ENCODE results near the gene C2orf80.
"Not testable (repeated sequence)": the region's sequence is repeated elsewhere in the genome, so short reads cannot be mapped to it uniquely, and the experiment has no call there.

GRCh38 chr2:208117390-208117789 lies 72.4 kb downstream of the C2orf80 start:
- TF ChIP-seq, protein P1, sequence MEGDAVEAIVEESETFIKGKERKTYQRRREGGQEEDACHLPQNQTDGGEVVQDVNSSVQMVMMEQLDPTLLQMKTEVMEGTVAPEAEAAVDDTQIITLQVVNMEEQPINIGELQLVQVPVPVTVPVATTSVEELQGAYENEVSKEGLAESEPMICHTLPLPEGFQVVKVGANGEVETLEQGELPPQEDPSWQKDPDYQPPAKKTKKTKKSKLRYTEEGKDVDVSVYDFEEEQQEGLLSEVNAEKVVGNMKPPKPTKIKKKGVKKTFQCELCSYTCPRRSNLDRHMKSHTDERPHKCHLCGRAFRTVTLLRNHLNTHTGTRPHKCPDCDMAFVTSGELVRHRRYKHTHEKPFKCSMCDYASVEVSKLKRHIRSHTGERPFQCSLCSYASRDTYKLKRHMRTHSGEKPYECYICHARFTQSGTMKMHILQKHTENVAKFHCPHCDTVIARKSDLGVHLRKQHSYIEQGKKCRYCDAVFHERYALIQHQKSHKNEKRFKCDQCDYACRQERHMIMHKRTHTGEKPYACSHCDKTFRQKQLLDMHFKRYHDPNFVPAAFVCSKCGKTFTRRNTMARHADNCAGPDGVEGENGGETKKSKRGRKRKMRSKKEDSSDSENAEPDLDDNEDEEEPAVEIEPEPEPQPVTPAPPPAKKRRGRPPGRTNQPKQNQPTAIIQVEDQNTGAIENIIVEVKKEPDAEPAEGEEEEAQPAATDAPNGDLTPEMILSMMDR (IDR thresholded peaks at IDR 0.05) = not testable (repeated sequence)
- TF ChIP-seq POLR2A (IDR thresholded peaks at IDR 0.05) = not testable (repeated sequence)

Data from breast epithelium (tissue), 3 donors.